CD4-positive, alpha-beta T cell (primary cell): Measurements from ENCODE around the gene SLC25A6. TPM values are rescaled to one million over a fixed set of nuclear protein-coding genes. Genes with fewer than 3 reads are reported as not detected.

Experiments used
- ATAC-seq: fragments of 200-7000 bp; cut with Tn5 transposase; one replicate; pipeline ENCODE4 v1.10.0; 2022; ENCODE audit warnings: mild to moderate bottlenecking; ENCODE audit not compliant: poor library complexity
- CTCF ChIA-PET: fragments of 350-600 bp; sonication (Branson Sonifier 250); formaldehyde crosslinking; loops from one replicate; lab custom pipeline; 2021; ENCODE audit warnings: antibody characterized with exemption, inconsistent platforms; lab: Charles Lee
- POLR2A ChIA-PET: fragments of 350-600 bp; sonication (Branson Sonifier 250); formaldehyde crosslinking; loops from one replicate; lab custom pipeline; 2021; ENCODE audit warnings: antibody characterized with exemption, inconsistent platforms; lab: Charles Lee
- DNase-seq, 14 experiments: peaks; one replicate each; pipeline ENCODE4 v3.0.0-alpha.2; 2013 to 2020; ENCODE audit warnings: mixed read lengths in 2 of 14
- H3K27ac ChIP-seq, 2 donors: one replicate each; pipeline versions ENCODE4 v1.5.1 to v1.7.0; 2013; ENCODE audit warnings: low read length in 2 of 2, low read depth in 1 of 2, mild to moderate bottlenecking in 1 of 2
- H3K27me3 ChIP-seq, 2 experiments: 1 replicate in 1 of 2; 2 replicates in 1 of 2; pipeline versions ENCODE4 v1.6.1 to v1.7.0; 2013; ENCODE audit warnings: low read length in 2 of 2, control low read depth in 1 of 2, mild to moderate bottlenecking in 1 of 2, moderate library complexity in 1 of 2; ENCODE audit not compliant: insufficient read depth in 2 of 2, control insufficient read depth in 1 of 2
- H3K36me3 ChIP-seq: one replicate; pipeline ENCODE4 v1.6.1; 2013; ENCODE audit warnings: low read length, control low read depth; ENCODE audit not compliant: insufficient read depth
- H3K4me1 ChIP-seq: one replicate; pipeline ENCODE4 v1.6.1; 2013; ENCODE audit warnings: low read length, control low read depth; ENCODE audit not compliant: insufficient read depth
- H3K4me3 ChIP-seq: one replicate; pipeline ENCODE4 v1.5.1; 2013; ENCODE audit warnings: mild to moderate bottlenecking, low read length, moderate library complexity
- H3K9me3 ChIP-seq, 2 experiments: 1 replicate in 1 of 2; 2 replicates in 1 of 2; pipeline versions ENCODE4 v1.6.1 to v1.7.0; 2013; ENCODE audit warnings: low read length in 2 of 2, mild to moderate bottlenecking in 2 of 2, control low read depth in 1 of 2, moderate library complexity in 1 of 2; ENCODE audit not compliant: control insufficient read depth in 1 of 2, insufficient read depth in 1 of 2
- H3K27ac Mint-ChIP-seq: one replicate; pipeline ENCODE4 v1.8.0; 2020; ENCODE audit warnings: mixed read lengths
- H3K27me3 Mint-ChIP-seq: one replicate; pipeline ENCODE4 v1.8.0; 2021; ENCODE audit warnings: mixed read lengths
- H3K36me3 Mint-ChIP-seq: one replicate; pipeline ENCODE4 v1.8.0; 2021; ENCODE audit warnings: low read depth, mixed read lengths
- H3K4me1 Mint-ChIP-seq: one replicate; pipeline ENCODE4 v1.8.0; 2021; ENCODE audit warnings: low read depth, mixed read lengths
- H3K4me3 Mint-ChIP-seq: one replicate; pipeline ENCODE4 v1.8.0; 2020; ENCODE audit warnings: mild to moderate bottlenecking, mixed read lengths
- H3K9me3 Mint-ChIP-seq: one replicate; pipeline ENCODE4 v1.8.0; 2020; ENCODE audit warnings: mixed read lengths
- CTCF ChIP-seq: fragments of 200-600 bp; IDR thresholded peaks from one replicate; pipeline ENCODE4 v1.8.0; 2022; ENCODE audit warnings: antibody characterized with exemption, mild to moderate bottlenecking
- intact Hi-C, 2 experiments: fragments of 100-400 bp; cut with DNase I in 1 of 2; cut with micrococcal nuclease in 1 of 2; formaldehyde crosslinking; loops; one replicate each; pipeline versions ENCODE4 v1.15.1 to v1.9.0; 2023 to 2025; cut with DNase I, micrococcal nuclease
- total RNA-seq, 174 experiments: library from RNA in 2 of 174; stranded (reverse) in 2 of 174; gene quantifications; one replicate each; pipeline ENCODE4 v1.2.3 and lab custom pipeline; 2021 to 2026

SLC25A6 gene
- total RNA-seq, 2 experiments from 2014 or later, result 338 to 340 TPM

GRCh38 chrX:1420371-1420770 is 28.5 kb upstream of the SLC25A6 start:
- ChIA-PET CTCF (no interaction called here), POLR2A (no interaction called here)
- no peak for TF ChIP-seq CTCF
- H3K4me1 Mint-ChIP-seq, result no peaks in the 10 kb centered on the region
- DNase-seq (peak in 1 of 14 experiments; percentile 31), ATAC-seq (no peak)
- intact Hi-C loops, result no loop called here
- Histone ChIP-seq H3K36me3 (peaks cover 53% of the 10 kb centered on the region), H3K27ac (no peak overlapping the region), H3K27me3 (no peaks in the 10 kb centered on the region), H3K4me3 (no peak overlapping the region), H3K9me3 (peaks cover 14 to 50% of the 10 kb centered on the region in 2 experiments), H3K4me1 (no peaks in the 10 kb centered on the region)
- no peak overlapping the region for H3K27ac Mint-ChIP-seq
- H3K4me3 Mint-ChIP-seq, result no peak overlapping the region
- H3K36me3 Mint-ChIP-seq, result peaks cover 55% of the 10 kb centered on the region
- H3K9me3 Mint-ChIP-seq, result peaks cover 11% of the 10 kb centered on the region
- no peaks in the 10 kb centered on the region for H3K27me3 Mint-ChIP-seq

- Mint-ChIP-seq H3K27me3 (no peaks in the 10 kb centered on the region), H3K9me3 (peaks cover 8% of the 10 kb centered on the region), H3K27ac (no peak overlapping the region), H3K4me1 (no peaks in the 10 kb centered on the region), H3K4me3 (no peak overlapping the region), H3K36me3 (peaks cover 52% of the 10 kb centered on the region)
- Histone ChIP-seq H3K27me3 (no peaks in the 10 kb centered on the region), H3K4me1 (no peaks in the 10 kb centered on the region), H3K9me3 (peaks cover 14 to 50% of the 10 kb centered on the region in 2 experiments), H3K27ac (no peak overlapping the region), H3K36me3 (peaks cover 46% of the 10 kb centered on the region), H3K4me3 (no peak overlapping the region)
- DNase-seq (peak in 1 of 14 experiments; percentile 30), ATAC-seq (no peak)
- TF ChIP-seq CTCF, result no peak
- CTCF ChIA-PET, result no interaction called here
- POLR2A ChIA-PET, result no interaction called here
- intact Hi-C loops, result no loop called here
Measured at GRCh38 chrX:1419545-1420355, 27.8 kb upstream of the SLC25A6 start.

- TF ChIP-seq CTCF, result no peak
- intact Hi-C loops, result no loop called here
- ChIA-PET POLR2A (no interaction called here), CTCF (no interaction called here)
- H3K4me1 Mint-ChIP-seq, result no peaks in the 10 kb centered on the region
- Histone ChIP-seq H3K27me3 (no peaks in the 10 kb centered on the region), H3K4me3 (no peak overlapping the region), H3K27ac (no peak overlapping the region), H3K4me1 (no peaks in the 10 kb centered on the region), H3K9me3 (peaks cover 14 to 50% of the 10 kb centered on the region in 2 experiments), H3K36me3 (peaks cover 48% of the 10 kb centered on the region)
- no peak overlapping the region for H3K4me3 Mint-ChIP-seq
- ATAC-seq, result no peak
- peak in 1 of 14 experiments; percentile 32 for DNase-seq
- H3K9me3 Mint-ChIP-seq, result peaks cover 7% of the 10 kb centered on the region
- no peak overlapping the region for H3K27ac Mint-ChIP-seq
- H3K36me3 Mint-ChIP-seq, result peaks cover 51% of the 10 kb centered on the region
- no peaks in the 10 kb centered on the region for H3K27me3 Mint-ChIP-seq
Measured at GRCh38 chrX:1418901-1419544, 27.1 kb upstream of the SLC25A6 start.
